Measurements from ENCODE around the gene JAG2.

DNA sequence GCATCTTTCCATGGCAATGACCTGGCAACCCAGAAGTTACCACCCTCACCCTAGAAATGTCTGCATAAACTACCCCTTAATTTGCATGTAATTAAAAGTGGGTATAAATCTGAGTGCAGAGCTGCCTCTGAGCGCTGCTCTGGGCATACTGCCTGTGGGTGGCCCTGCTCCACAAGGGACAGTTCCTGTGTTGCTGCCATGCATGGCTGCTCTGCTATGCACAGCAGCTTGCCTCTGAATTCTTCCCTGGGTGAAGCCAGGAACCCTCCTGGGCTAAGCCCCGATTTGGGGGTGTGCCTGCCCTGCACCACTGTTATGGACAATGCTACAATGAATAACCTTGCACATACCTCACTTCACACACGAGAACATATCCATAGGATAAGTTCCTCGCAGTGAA lies 67.7 kb downstream of the JAG2 start:
- TF ChIP-seq, protein P1, sequence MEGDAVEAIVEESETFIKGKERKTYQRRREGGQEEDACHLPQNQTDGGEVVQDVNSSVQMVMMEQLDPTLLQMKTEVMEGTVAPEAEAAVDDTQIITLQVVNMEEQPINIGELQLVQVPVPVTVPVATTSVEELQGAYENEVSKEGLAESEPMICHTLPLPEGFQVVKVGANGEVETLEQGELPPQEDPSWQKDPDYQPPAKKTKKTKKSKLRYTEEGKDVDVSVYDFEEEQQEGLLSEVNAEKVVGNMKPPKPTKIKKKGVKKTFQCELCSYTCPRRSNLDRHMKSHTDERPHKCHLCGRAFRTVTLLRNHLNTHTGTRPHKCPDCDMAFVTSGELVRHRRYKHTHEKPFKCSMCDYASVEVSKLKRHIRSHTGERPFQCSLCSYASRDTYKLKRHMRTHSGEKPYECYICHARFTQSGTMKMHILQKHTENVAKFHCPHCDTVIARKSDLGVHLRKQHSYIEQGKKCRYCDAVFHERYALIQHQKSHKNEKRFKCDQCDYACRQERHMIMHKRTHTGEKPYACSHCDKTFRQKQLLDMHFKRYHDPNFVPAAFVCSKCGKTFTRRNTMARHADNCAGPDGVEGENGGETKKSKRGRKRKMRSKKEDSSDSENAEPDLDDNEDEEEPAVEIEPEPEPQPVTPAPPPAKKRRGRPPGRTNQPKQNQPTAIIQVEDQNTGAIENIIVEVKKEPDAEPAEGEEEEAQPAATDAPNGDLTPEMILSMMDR (IDR thresholded peaks at IDR 0.05; ENCODE audit: low read length) = no peak
- TF ChIP-seq EZH2 (IDR thresholded peaks at IDR 0.05; ENCODE audit: borderline replicate concordance, low read length) = no peak
